HCT116 (cell line): ENCODE data around the gene EFR3B. TPM values are rescaled to one million over a fixed set of nuclear protein-coding genes. Genes with fewer than 3 reads are reported as not detected.

Experiments
- ATAC-seq: fragments of 200-7000 bp; cut with Tn5 transposase; 2 replicates; pipeline ENCODE4 v1.9.1; 2020; ENCODE audit warnings: mild to moderate bottlenecking, moderate library complexity
- BruUV-seq: library from RNA; stranded (reverse); fragments of 400-500 nt; replicated peaks from 2 replicates; lab custom pipeline; 2021; lab: Mats Ljungman, UMichigan
- CTCF ChIA-PET: fragments of 300-600 bp; sonication (Branson Sonifier 250); formaldehyde crosslinking; loops from one replicate; lab custom pipeline; 2021; ENCODE audit warnings: antibody characterized with exemption; lab: Charles Lee
- POLR2A ChIA-PET: fragments of 300-600, 350-600 bp; sonication (Branson Sonifier 250); formaldehyde crosslinking; loops from one replicate; lab custom pipeline; 2021; ENCODE audit warnings: antibody characterized with exemption; lab: Charles Lee
- RAD21 ChIA-PET, 2 experiments: fragments of 300-600 bp; sonication (Branson Sonifier 250); formaldehyde crosslinking; loops; one replicate each; lab custom pipeline; 2023; ENCODE audit warnings: low total read pairs in 2 of 2; ENCODE audit not compliant: uncharacterized antibody in 2 of 2, unreplicated experiment in 2 of 2, low non-redundant PET in 1 of 2; lab: Charles Lee
- DNase-seq: peaks from one replicate; pipeline ENCODE4 v3.0.0-alpha.2; 2010; ENCODE audit warnings: low read depth, low spot score
- H2AFZ ChIP-seq: fragments of 200-600 bp; shearing (Covaris generic), sonication (generic); 2 replicates; pipeline ENCODE4 v1.6.1; 2017; ENCODE audit warnings: low read depth, mixed run types, mixed read lengths, antibody characterized with exemption, low read length; ENCODE audit not compliant: poor library complexity, severe bottlenecking
- H3K27ac ChIP-seq: 2 replicates; pipeline ENCODE4 v1.5.1; 2012; ENCODE audit warnings: low read depth, low read length
- H3K27me3 ChIP-seq: fragments of 200-600 bp; sonication (generic); 2 replicates; pipeline ENCODE4 v1.6.1; 2016; ENCODE audit warnings: mixed run types, low read length, mixed read lengths; ENCODE audit not compliant: insufficient read depth
- H3K36me3 ChIP-seq, 2 experiments: fragments of 200-500 bp in 1 of 2; fragments of 200-600 bp in 1 of 2; sonication (Bioruptor generic) in 1 of 2; sonication (generic) in 1 of 2; 2 replicates each; pipeline versions ENCODE4 v1.5.1 to v1.6.1; 2014 to 2016; ENCODE audit warnings: low read length in 2 of 2, inconsistent platforms in 1 of 2, mixed read lengths in 1 of 2, mixed run types in 1 of 2; ENCODE audit not compliant: insufficient read depth in 2 of 2, control insufficient read depth in 1 of 2
- H3K4me1 ChIP-seq, 2 experiments: fragments of 200-600 bp in 1 of 2; sonication (generic) in 1 of 2; 2 replicates each; pipeline versions ENCODE4 v1.5.1 to v1.6.1; 2012 to 2017; ENCODE audit warnings: low read length in 2 of 2, inconsistent platforms in 1 of 2, mild to moderate bottlenecking in 1 of 2, mixed read lengths in 1 of 2, mixed run types in 1 of 2, moderate library complexity in 1 of 2; ENCODE audit not compliant: insufficient read depth in 2 of 2, control insufficient read depth in 1 of 2
- H3K4me2 ChIP-seq: fragments of 200-600 bp; sonication (generic); 2 replicates; pipeline ENCODE4 v1.6.1; 2017; ENCODE audit warnings: mixed run types, low read length, mixed read lengths
- H3K4me3 ChIP-seq, 2 experiments: fragments of 200-600 bp in 1 of 2; sonication (generic) in 1 of 2; replicated peaks in 1 of 2; 2 replicates each; pipeline ENCODE4 v1.5.1; 2011 to 2016; ENCODE audit warnings: low read length in 2 of 2, control low read depth in 1 of 2, low read depth in 1 of 2, mild to moderate bottlenecking in 1 of 2, mixed read lengths in 1 of 2, mixed run types in 1 of 2
- H3K79me2 ChIP-seq: fragments of 200-600 bp; sonication (generic); 2 replicates; pipeline ENCODE4 v1.6.1; 2017; ENCODE audit warnings: mild to moderate bottlenecking, mixed run types, low read length, moderate library complexity, mixed read lengths; ENCODE audit not compliant: insufficient read depth
- H3K9ac ChIP-seq: fragments of 200-600 bp; sonication (generic); 2 replicates; pipeline ENCODE4 v1.6.1; 2016; ENCODE audit warnings: low read length, mixed read lengths
- H3K9me2 ChIP-seq: fragments of 200-600 bp; sonication (generic), shearing (Covaris generic); 2 replicates; pipeline ENCODE4 v1.6.1; 2017; ENCODE audit warnings: mixed run types, mild to moderate bottlenecking, moderate library complexity; ENCODE audit not compliant: insufficient read depth
- H3K9me3 ChIP-seq, 2 experiments: fragments of 200-500 bp in 1 of 2; fragments of 200-600 bp in 1 of 2; sonication (Bioruptor generic) in 1 of 2; sonication (generic) in 1 of 2; 2 replicates each; pipeline ENCODE4 v1.6.1; 2014 to 2017; ENCODE audit warnings: low read length in 2 of 2, mixed read lengths in 2 of 2, inconsistent platforms in 1 of 2, low read depth in 1 of 2, mild to moderate bottlenecking in 1 of 2, mixed run types in 1 of 2, moderate library complexity in 1 of 2; ENCODE audit not compliant: control insufficient read depth in 1 of 2, insufficient read depth in 1 of 2
- H4K20me1 ChIP-seq: fragments of 200-600 bp; sonication (generic), shearing (Covaris generic); 2 replicates; pipeline ENCODE4 v1.6.1; 2017; ENCODE audit warnings: mixed run types, mild to moderate bottlenecking, moderate library complexity; ENCODE audit not compliant: insufficient read depth
- POLR2A ChIP-seq: IDR thresholded peaks from 2 replicates; pipeline ENCODE4 v1.7.0; 2011; ENCODE audit warnings: borderline replicate concordance; ENCODE audit not compliant: insufficient read depth, insufficient read length; ENCODE audit errors: extremely low read depth
- POLR2AphosphoS5 ChIP-seq: IDR thresholded peaks from 2 replicates; pipeline ENCODE4 v1.6.1; 2011; ENCODE audit warnings: mild to moderate bottlenecking, low read depth, low read length, moderate library complexity
- TCF7L2 ChIP-seq: IDR thresholded peaks from 2 replicates; pipeline ENCODE4 v1.7.0; 2011; ENCODE audit warnings: borderline replicate concordance, inconsistent platforms; ENCODE audit not compliant: insufficient read depth, insufficient read length; ENCODE audit errors: extremely low read depth
- YY1 ChIP-seq: IDR thresholded peaks from 2 replicates; pipeline ENCODE4 v1.6.1; 2011; ENCODE audit warnings: low read length, low read depth, moderate library complexity, mild to moderate bottlenecking; ENCODE audit not compliant: insufficient replicate concordance; ENCODE audit errors: extremely low read depth
- ZFX ChIP-seq: fragments of 450-650 bp; IDR thresholded peaks from 2 replicates; pipeline ENCODE4 v1.6.1; 2017
- intact Hi-C: fragments of 100-400 bp; cut with micrococcal nuclease; formaldehyde crosslinking; loops from 2 replicates; pipeline ENCODE4 v1.10.0; 2022
- total RNA-seq: library from RNA; stranded (reverse); gene quantifications from one replicate; pipeline ENCODE4 v1.2.1, GENCODE V29; 2021; ENCODE audit not compliant: unreplicated experiment
- TF ChIP-seq, protein P1 (sequence below): IDR thresholded peaks from 2 replicates; pipeline ENCODE4 v1.6.1; 2012

EFR3B gene
- total RNA-seq, 1 experiment from 2014 or later: 0.96 TPM

DNA sequence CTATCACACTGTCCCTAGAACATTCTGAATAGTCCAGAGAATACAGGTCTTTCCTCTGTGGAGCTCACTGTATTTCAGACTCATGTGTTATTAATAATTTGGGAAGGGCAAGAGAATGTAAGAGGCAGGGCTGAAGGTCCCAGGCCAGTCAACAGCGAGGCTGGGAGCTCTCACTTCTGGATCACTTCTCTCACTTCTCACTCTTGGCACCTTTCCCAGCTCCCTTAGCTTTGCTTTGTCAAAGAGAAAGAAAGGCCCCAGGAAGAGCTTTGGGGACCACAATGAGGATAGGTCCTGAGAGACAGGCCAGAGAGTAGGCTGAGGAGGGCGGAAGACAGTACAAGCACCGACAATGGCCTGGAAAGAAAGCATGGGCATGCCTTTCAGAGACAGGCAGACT, 11.2 kb downstream of the EFR3B start:
- H3K9me2 ChIP-seq: no peaks in the 10 kb centered on the region
- ChIA-PET RAD21 (interaction anchor here in 1 of 2 experiments (0.5 kb wide), 1 partner anchor 143 kb away, joined by 5 read pairs; no protein-coding TSS in a partner anchor), CTCF (no interaction called here)
- H3K36me3 ChIP-seq: no peaks in the 10 kb centered on the region
- BruUV-seq: no TSS peak
- no peak overlapping the region for H3K4me2 ChIP-seq
- TF ChIP-seq, protein P1, sequence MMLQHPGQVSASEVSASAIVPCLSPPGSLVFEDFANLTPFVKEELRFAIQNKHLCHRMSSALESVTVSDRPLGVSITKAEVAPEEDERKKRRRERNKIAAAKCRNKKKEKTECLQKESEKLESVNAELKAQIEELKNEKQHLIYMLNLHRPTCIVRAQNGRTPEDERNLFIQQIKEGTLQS: no peak
- TF ChIP-seq POLR2AphosphoS5 (no peak), YY1 (no peak), ZFX (no peak)
- TF ChIP-seq, all 23 proteins: peak for 0
- no peaks in the 10 kb centered on the region for H4K20me1 ChIP-seq
- no peak overlapping the region for H3K9ac ChIP-seq
- no peaks in the 10 kb centered on the region for H3K9me3 ChIP-seq
- H3K27ac ChIP-seq: no peak overlapping the region
- ATAC-seq: no peak
- intact Hi-C loops: no loop called here
- H3K4me1 ChIP-seq: no peaks in the 10 kb centered on the region
- POLR2A ChIA-PET: no interaction called here
- H3K4me3 ChIP-seq: no peak overlapping the region
- no peak overlapping the region for H2AFZ ChIP-seq
- no peak for DNase-seq
- no peaks in the 10 kb centered on the region for H3K79me2 ChIP-seq
- H3K27me3 ChIP-seq: no peaks in the 10 kb centered on the region

DNA sequence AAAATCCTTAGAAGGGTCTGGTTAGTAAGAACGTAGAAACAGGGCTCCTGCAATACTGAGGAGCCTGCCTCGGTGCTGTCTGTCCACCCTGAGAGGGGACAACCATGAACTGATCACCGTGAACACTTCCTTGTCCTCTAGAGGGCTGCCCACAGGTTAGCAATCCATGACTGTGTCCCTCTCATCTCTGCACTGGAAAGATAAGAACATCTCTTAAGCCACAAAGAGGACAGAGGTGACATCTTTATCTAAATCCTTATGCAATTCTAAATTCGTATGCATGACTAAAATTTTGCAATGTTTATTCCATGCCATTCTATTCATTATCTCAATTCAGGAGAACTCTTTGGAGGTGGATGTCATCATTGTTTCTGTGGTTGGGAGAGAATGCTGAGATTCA, 12.8 kb downstream of the EFR3B start:
- Histone ChIP-seq H3K9me3 (no peaks in the 10 kb centered on the region), H3K9ac (no peak overlapping the region), H3K27ac (no peak overlapping the region)
- peak; percentile 66 for ATAC-seq
- intact Hi-C loops: no loop called here
- TF ChIP-seq POLR2A (no peak), TCF7L2 (no peak)
- TF ChIP-seq, all 23 proteins: peak for 0
- Histone ChIP-seq H3K9me2 (no peaks in the 10 kb centered on the region), H3K27me3 (no peaks in the 10 kb centered on the region), H3K4me3 (no peak overlapping the region), H2AFZ (no peak overlapping the region), H3K79me2 (no peaks in the 10 kb centered on the region), H4K20me1 (no peaks in the 10 kb centered on the region), H3K4me1 (no peaks in the 10 kb centered on the region), H3K36me3 (no peaks in the 10 kb centered on the region), H3K4me2 (no peak overlapping the region)
- no TSS peak for BruUV-seq
- DNase-seq: no peak
- CTCF ChIA-PET: no interaction called here
- POLR2A ChIA-PET: no interaction called here
- RAD21 ChIA-PET: no interaction called here
